ENCODE data around the gene SYNE2.

SYNE2 gene

DNA sequence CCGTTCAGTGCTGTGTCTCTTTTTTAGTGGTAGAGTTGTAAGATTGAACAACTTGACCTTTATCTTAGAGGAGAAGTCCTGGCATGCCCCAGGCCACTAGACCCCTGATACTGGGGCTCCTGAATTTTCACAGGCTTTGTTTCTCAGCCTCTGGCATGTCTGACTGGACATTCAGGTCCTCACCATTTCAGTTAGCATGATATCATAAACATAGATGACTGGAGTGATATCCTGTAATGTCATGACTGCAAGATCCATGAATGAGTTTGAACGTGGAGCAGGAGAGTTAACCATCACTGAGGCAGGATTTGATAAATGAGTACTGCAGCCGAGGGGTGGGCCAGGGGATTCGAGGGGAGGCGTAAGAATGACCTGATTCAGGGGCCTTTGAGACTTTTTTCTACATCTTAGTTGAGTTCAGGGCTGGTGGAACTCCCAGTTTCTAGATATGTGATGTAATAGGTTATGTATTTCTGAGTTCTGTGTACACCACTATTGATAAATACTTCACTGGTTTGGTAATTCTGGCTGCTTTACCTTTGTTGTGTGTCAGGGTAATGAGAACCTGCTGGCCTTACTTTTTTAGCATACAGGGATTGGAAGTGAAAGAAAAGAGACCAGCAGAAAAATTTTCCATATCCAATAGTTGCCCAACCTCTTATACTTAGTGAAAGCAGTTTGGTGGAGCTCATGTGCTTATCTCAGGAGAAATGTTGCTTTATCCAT, 217.0 kb downstream of the SYNE2 start:
- no peak for DNase-seq

DNA sequence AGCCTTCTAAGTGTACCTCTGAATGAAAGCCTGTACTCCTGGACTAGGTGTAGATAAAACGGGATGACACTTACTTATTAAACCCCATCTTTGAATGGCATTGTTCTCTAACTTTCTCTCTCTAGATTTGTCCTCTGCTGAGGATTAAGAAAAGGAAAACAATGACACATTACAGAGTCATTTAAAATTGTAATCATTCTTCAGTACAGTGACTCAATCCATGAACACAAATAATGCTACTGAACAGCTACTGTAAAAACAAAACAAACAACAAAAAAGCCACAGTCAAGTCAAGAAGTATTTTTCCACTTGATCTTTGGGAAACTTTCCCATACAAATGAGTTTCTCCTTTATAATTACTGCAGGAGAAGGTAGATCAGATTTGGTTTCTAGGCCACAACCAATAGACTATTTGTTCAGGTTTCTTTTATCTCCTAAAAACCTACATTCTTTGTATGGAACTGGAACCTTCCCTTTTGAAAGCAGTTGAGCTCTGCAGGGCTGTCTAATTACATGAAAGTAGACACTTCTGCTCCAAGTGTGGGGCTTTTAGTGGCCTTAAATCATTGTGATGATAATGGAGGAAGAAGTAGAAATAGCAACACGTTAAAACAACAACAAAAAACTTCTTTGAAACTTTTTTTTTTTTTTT, 222.3 kb downstream of the SYNE2 start:
- no peak for DNase-seq

DNA sequence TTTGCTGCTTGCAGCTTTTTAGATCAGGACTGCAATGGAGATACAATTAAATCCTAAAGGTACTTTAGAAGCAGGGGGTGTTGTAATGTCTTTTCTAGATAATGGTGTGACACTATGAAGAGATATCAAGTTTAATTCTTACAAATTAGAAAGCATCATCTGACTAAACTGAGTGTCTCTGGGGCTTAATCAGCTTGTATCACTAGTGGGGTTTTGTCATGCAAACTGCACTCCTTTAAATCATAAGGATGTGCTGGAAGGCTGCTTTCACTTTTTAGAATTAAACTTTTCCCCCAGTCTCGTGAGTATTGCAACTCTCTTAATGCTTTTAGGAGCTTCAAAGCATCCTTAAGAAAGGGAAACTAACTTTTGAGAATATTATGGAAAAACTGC, 222.8 kb downstream of the SYNE2 start:
- DNase-seq: no peak

DNA sequence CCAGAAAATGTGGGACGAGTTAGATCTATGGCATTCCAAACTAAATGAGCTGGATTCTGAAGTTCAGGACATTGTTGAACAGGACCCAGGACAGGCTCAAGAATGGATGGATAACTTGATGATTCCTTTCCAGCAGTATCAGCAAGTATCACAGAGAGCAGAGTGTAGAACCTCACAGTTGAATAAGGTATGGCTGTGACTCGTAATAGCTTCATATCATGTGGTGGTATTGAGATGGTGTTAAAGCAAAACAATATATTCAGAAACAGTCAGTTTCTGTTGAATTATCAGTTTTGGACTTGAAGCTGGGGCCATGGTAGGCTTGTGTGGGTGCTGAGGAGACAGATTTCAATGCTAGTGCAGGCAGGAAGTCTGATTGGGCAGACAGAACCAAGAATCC, 227.6 kb downstream of the SYNE2 start:
- no peak for DNase-seq

DNA sequence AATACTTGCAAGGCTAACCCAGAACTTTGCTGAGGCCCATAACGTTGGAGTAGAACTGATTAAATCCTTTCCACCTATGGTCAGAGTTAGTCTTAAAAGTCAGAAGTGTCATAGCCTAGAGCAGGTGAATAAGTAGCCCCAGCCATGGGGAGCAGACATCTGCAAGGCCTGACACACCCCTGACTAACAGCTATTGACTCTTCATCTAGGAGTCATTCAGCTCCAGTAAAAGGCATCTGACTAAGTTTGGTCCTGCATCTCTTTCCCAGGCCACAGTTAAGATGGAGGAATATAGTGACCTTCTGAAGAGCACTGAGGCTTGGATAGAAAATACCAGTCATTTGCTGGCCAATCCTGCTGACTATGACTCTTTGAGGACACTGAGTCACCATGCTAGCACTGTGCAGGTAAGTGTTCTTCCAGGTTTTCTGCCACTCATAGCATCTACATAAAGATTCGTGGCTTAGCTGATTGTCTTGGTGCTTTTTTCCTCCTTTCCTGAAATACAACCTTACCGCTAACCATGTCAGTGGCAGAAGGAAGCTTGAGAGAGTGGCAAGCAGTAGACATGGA, 228.5 kb downstream of the SYNE2 start:
- DNase-seq: no peak

GRCh38 chr14:64082837-64083236, 230.0 kb downstream of the SYNE2 start:
- no peak for DNase-seq

- no peak for DNase-seq
Measured at GRCh38 chr14:64088647-64088964, 235.8 kb downstream of the SYNE2 start.

GRCh38 chr14:64089920-64090319, 237.1 kb downstream of the SYNE2 start:
- DNase-seq: no peak

DNA sequence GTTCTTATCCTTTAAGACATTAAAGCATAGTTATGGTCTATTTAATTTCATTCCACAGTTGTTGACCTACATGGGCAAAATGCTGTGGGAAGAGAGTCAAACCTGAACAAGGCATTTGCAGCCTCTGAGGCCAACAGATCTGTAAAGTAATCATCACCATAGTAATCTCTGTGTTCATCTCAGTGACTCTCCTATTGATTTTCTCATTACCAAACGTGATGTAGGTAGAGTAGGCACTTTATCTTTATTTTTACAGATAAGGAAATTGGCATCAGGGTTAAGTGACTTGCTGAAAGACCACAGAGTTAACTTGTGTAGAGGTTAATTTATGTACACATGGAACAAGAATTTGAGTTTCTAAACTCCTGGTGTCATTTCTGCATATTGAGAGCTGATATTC, 238.4 kb downstream of the SYNE2 start:
- DNase-seq: no peak

- no peak for DNase-seq
Measured at GRCh38 chr14:64092338-64092737, 239.5 kb downstream of the SYNE2 start.

DNA sequence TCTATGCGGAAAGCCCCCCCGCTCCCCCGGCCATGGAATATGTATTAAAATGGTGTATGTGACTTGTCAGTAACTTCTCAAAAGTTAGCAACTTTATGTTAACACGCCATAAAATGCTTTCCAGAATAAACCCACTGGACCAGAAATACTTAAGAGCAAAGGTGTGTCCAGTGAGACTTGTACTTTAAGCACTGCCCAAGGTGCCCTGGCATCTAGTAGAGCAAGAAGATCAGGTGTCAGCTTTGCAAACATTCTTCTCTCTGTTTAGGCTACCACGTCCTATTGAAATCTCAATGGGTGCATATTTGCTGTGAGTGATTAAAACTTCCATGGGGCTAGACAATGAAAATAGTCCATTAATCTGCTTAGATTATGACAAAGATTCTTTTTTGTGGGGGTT, 240.1 kb downstream of the SYNE2 start:
- DNase-seq: no peak

DNA sequence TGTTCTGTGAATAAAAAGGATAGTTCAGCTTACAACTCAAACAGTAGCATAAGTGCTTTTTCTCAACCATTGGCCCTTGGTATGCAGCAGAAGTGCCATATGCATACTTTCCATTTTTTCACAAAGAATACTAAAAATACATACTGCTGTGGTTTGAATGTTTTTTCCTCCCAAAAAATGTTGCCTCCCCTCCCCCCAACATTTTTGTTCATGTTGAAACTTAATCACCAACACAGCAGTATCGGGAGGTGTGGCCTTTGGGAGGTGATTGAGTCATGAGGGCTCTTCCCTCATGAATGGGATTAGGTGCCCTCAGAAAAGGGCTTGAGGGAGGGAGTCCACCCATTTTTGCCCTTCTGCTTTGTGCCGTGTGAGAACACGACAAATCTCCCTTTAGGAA, 242.8 kb downstream of the SYNE2 start:
- DNase-seq: no peak

- no peak for DNase-seq
Measured at GRCh38 chr14:64098120-64098519, 245.3 kb downstream of the SYNE2 start.

DNA sequence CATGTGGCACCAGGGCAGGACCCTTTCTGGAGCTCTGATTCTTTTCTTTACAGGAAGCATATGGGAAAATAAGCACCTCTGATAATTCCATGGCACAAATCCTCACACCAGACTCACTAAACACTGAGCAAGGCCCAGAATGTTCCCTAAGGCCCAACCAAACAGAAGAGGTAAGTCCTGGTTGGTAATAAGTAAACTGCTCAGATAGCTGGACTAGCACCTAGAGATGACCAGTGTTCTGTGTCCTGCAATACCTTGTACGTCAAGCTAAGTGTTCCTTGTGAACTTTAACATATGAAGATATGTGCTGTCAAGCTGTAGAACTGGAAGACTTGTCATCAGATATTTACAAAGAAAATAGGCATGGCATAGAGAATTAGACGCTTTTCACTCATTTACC, 254.6 kb downstream of the SYNE2 start:
- no peak for DNase-seq

DNA sequence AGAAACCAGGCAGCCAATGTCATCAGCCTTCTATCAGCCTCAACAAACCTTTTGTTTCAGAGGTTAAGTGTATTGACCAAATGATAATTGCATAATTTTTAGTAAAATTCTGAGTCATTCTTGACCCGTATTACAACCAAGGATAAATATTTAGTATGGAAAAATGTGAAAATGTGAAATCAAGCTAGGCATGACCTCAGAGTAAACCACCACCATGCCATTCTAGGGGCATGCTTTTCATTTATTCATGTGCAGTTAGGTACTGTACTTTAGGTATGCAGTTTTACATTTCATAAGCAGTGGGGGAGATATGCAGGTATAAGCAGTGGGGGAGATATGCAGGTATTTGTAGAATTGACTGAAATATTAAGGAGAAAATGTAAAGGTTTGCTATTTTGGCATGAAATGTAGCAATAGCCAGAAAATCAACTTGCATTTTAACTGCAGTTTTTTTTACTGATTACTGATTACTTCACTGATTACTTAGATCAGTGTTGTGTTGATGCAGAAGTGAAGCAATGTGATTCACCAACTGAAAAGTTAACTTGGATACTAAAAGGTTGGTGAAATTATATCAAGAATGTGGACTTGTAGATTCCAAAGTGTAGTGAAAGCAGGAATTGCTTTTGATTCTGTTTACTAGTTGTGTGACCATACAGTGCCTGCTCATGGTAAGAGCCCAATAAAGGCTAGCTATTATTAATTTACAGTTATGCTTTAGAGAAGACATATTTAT, 257.2 kb downstream of the SYNE2 start:
- DNase-seq: no peak

DNA sequence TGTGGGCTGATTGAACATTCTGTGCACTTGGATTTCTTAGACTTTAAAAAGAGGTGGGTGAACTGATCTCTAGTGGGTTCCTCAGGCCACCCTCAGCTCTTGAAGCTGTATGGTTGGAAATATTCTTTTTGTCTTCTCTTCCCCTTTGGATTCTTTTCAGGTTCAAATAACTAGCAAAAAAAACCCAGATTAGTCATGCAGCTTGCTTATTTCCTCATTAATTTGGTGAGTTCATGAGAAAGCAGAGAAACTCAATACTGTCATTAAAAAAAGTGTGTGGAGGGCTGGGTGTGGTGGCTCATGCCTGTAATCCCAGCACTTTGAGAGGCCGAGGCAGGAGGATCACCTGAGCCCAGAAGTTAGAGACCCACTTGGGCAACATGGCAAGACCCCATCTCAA, 258.0 kb downstream of the SYNE2 start:
- DNase-seq: no peak

GRCh38 chr14:64112867-64113678, 260.3 kb downstream of the SYNE2 start:
- no peak for DNase-seq

- no peak for DNase-seq
Measured at GRCh38 chr14:64114166-64114565, 261.4 kb downstream of the SYNE2 start.

- DNase-seq: no peak
Measured at GRCh38 chr14:64114796-64115195, 262.0 kb downstream of the SYNE2 start.

GRCh38 chr14:64115401-64115800, 262.6 kb downstream of the SYNE2 start:
- DNase-seq: no peak

GRCh38 chr14:64117671-64118402, 265.0 kb downstream of the SYNE2 start:
- DNase-seq: peak in 1 of 56 donors; percentile 1

All from nucleus accumbens (tissue), 56 donors.